Ishikawa (cell line): Measurements from ENCODE around the gene KIR3DL1.

Experiments
- CREB1 ChIP-seq: IDR thresholded peaks from 2 replicates; pipeline ENCODE4 v1.6.1; 2012; ENCODE audit warnings: low read depth
- EGR1 ChIP-seq: IDR thresholded peaks from 2 replicates; pipeline ENCODE4 v1.6.1; 2012
- FOXM1 ChIP-seq: IDR thresholded peaks from 2 replicates; pipeline ENCODE4 v1.6.1; 2012; ENCODE audit warnings: low read depth, borderline replicate concordance
- TAF1 ChIP-seq: IDR thresholded peaks from 2 replicates; pipeline ENCODE4 v1.6.1; 2012; ENCODE audit warnings: low read depth, mild to moderate bottlenecking
- TF ChIP-seq, protein P1 (sequence below): IDR thresholded peaks from 2 replicates; pipeline ENCODE4 v1.6.1; 2012
- TF ChIP-seq, protein P2 (sequence below): IDR thresholded peaks from 2 replicates; pipeline ENCODE4 v1.6.1; 2012; ENCODE audit warnings: low read depth, mild to moderate bottlenecking

DNA sequence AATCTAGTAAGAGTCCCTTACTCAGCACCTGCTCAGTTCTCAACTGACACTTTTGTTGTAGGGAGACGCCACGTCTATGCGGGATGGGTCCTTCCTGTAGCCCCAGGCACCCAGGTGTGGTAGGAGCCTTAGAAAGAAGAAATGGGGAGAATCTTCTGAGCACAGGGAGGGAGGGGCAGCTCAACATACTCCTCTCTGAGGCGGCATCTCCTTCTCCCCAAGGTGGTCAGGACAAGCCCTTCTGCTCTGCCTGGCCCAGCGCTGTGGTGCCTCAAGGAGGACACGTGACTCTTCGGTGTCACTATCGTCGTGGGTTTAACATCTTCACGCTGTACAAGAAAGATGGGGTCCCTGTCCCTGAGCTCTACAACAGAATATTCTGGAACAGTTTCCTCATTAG lies 11.7 kb upstream of the KIR3DL1 start:
- TF ChIP-seq TAF1 (no peak), EGR1 (no peak), FOXM1 (no peak), CREB1 (no peak)
- TF ChIP-seq, protein P1, sequence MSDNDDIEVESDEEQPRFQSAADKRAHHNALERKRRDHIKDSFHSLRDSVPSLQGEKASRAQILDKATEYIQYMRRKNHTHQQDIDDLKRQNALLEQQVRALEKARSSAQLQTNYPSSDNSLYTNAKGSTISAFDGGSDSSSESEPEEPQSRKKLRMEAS = no peak
- TF ChIP-seq, protein P2, sequence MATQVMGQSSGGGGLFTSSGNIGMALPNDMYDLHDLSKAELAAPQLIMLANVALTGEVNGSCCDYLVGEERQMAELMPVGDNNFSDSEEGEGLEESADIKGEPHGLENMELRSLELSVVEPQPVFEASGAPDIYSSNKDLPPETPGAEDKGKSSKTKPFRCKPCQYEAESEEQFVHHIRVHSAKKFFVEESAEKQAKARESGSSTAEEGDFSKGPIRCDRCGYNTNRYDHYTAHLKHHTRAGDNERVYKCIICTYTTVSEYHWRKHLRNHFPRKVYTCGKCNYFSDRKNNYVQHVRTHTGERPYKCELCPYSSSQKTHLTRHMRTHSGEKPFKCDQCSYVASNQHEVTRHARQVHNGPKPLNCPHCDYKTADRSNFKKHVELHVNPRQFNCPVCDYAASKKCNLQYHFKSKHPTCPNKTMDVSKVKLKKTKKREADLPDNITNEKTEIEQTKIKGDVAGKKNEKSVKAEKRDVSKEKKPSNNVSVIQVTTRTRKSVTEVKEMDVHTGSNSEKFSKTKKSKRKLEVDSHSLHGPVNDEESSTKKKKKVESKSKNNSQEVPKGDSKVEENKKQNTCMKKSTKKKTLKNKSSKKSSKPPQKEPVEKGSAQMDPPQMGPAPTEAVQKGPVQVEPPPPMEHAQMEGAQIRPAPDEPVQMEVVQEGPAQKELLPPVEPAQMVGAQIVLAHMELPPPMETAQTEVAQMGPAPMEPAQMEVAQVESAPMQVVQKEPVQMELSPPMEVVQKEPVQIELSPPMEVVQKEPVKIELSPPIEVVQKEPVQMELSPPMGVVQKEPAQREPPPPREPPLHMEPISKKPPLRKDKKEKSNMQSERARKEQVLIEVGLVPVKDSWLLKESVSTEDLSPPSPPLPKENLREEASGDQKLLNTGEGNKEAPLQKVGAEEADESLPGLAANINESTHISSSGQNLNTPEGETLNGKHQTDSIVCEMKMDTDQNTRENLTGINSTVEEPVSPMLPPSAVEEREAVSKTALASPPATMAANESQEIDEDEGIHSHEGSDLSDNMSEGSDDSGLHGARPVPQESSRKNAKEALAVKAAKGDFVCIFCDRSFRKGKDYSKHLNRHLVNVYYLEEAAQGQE = no peak
